Measurements from ENCODE around the gene CNTF. TPM values are rescaled to one million over a fixed set of nuclear protein-coding genes. Genes with fewer than 3 reads are reported as not detected.

Gene CNTF
- total and polyA plus RNA-seq, 10 of the 15 experiments (the other 5 are each of a cell fraction or from before 2014, with no cell fraction given) = 0.16 to 2.3 (median 0.73) TPM

- TF ChIP-seq ZBTB40 (IDR thresholded peaks at IDR 0.05; ENCODE audit: borderline replicate concordance) (no peak), CEBPB (IDR thresholded peaks at IDR 0.05; ENCODE audit: borderline replicate concordance in 1 of 2, low read depth in 2 of 2, low read length in 2 of 2) (no peak), SMAD5 (IDR thresholded peaks at IDR 0.05; ENCODE audit: low read depth) (no peak), RBBP5 (conservative IDR thresholded peaks at IDR 0.05) (no peak), CBX3 (IDR thresholded peaks at IDR 0.05; ENCODE audit: borderline replicate concordance, low read depth) (no peak), BACH1 (IDR thresholded peaks at IDR 0.05; ENCODE audit: borderline replicate concordance) (no peak), NFYA (IDR thresholded peaks at IDR 0.05; ENCODE audit: borderline replicate concordance, low read depth, low read length) (no peak), NBN (IDR thresholded peaks at IDR 0.05) (no peak), CHD2 (IDR thresholded peaks at IDR 0.05; ENCODE audit: borderline replicate concordance, low read depth, low read length) (no peak), DPF2 (IDR thresholded peaks at IDR 0.05) (no peak), NR2C1 (IDR thresholded peaks at IDR 0.05) (no peak), STAT1 (conservative IDR thresholded peaks at IDR 0.05) (no peak), KLF5 (IDR thresholded peaks at IDR 0.05; ENCODE audit: partially characterized antibody) (no peak), ZNF687 (IDR thresholded peaks at IDR 0.05) (no peak), ASH2L (IDR thresholded peaks at IDR 0.05; ENCODE audit: borderline replicate concordance, low read depth) (no peak), SMC3 (IDR thresholded peaks at IDR 0.05; ENCODE audit: borderline replicate concordance, low read length) (peak; percentile 36; the same call in 1 of the 2 replicates), BRCA1 (IDR thresholded peaks at IDR 0.05; ENCODE audit: low read depth, low read length) (no peak), YY1 (IDR thresholded peaks at IDR 0.05; ENCODE audit: low read depth, low read length) (no peak), BCL11A (IDR thresholded peaks at IDR 0.05; ENCODE audit: low read depth, low read length) (no peak), CREM (IDR thresholded peaks at IDR 0.05; ENCODE audit: low read depth) (no peak), SPI1 (IDR thresholded peaks at IDR 0.05; ENCODE audit: borderline replicate concordance, insufficient read depth, low read depth, low read length) (no peak), TBL1XR1 (IDR thresholded peaks at IDR 0.05; ENCODE audit: low read depth, low read length) (no peak)
- TF ChIP-seq, protein P1, sequence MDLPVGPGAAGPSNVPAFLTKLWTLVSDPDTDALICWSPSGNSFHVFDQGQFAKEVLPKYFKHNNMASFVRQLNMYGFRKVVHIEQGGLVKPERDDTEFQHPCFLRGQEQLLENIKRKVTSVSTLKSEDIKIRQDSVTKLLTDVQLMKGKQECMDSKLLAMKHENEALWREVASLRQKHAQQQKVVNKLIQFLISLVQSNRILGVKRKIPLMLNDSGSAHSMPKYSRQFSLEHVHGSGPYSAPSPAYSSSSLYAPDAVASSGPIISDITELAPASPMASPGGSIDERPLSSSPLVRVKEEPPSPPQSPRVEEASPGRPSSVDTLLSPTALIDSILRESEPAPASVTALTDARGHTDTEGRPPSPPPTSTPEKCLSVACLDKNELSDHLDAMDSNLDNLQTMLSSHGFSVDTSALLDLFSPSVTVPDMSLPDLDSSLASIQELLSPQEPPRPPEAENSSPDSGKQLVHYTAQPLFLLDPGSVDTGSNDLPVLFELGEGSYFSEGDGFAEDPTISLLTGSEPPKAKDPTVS (IDR thresholded peaks at IDR 0.05; ENCODE audit: low read depth, low read length) = no peak
These were observed 45.5 kb upstream of the CNTF start (continued) for GRCh38 chr11:58576887-58577471.

All from GM12878 (cell line).